GM21717 (cell line): ENCODE results near the gene IMPDH1.

Experiments used
- ATAC-seq: cut with Tn5 transposase; IDR thresholded peaks from one replicate; pipeline ENCODE4 v1.9.1; 2021; ENCODE audit warnings: mild to moderate bottlenecking, moderate library complexity; ENCODE audit not compliant: unreplicated experiment

Gene IMPDH1

GRCh38 chr7:128389618-128390329, 20.0 kb downstream of the IMPDH1 start:
- ATAC-seq = no peak

DNA sequence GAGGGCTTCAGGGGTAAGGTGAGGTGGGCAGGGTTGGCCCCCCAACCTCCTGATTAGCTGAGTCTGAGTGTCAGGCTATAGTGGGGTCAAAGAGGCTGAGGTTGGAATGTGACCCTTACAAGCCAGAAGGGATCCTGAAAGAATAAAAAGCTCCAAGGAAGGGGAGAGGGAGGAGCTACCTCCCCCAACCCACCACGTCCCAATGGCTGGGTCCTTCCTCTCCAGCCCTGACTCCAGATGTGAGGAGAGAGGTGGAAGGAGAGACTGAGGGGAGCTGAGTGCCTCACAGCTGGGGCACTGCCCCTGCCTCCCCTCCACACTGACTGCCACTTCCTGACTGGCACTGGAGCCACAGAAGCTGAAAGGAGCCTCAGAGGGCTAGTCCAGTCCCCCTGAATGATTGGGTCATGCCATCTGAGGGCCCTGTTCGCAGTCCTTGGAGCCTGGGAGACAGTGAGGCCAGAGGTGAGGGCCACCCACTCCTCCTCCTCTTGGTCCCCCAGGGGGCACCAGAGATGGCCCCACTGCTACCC, 20.6 kb downstream of the IMPDH1 start:
- ATAC-seq = no peak

DNA sequence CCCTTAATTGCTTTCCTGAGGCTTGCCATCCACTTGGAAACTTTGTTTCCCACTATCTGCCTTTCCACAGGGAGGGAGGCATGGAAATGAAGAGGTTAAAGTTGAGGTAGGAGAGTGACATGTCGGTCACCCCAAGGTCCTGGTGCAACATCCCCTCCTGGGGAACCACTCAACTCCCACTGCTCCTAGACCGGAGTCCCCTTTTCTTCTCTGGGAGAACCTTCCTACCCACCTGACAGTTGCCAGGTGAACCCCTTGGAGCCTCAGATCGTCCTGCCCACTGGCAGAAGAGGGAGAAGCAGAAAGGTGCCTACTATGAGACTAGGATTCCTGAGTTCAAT, 21.7 kb downstream of the IMPDH1 start:
- ATAC-seq = no peak

DNA sequence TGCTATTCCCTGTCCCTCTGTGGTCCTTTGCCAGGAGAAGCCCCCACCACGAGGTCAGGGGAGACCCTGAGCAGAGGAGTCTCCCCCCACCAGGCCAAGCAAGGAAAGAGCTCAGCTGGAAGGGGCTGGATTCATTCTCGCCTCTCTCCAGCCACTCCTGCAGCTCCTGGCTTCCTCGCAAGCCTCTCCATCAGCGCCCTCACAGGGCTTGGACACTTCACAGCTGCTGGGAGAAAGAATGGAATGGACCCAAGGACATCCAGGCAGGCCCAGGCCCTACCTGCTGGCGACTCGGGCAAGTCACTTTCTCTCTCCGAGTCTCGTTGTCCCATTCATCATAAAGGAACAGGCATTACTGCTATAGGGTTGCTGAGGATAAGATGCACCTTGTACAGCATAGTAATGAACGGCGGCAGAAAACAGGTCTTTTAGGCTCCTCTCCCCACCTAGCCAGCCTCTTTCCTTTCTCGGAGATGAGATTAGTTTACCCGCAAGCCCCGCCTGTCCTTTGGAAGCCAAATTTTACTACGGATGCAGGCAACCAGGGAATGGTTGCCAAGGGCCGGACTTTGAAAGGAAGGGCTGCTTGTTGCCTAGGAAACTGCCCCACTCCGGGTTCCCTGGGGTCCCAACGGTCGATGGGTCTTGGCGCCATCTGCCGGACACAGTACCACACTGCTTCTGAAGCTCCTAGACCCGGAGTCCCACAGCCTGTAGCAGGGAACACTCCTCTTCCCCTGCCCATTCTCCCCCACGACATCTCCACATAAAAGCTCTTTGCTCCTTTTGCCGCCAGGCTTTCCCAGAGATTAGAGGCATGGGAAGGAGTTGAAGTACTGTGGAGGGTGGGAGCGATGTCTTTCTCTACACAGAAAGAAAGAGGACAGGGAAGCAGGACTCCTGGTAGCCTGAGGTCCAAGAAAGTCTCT, 22.3 kb downstream of the IMPDH1 start:
- ATAC-seq = no peak

DNA sequence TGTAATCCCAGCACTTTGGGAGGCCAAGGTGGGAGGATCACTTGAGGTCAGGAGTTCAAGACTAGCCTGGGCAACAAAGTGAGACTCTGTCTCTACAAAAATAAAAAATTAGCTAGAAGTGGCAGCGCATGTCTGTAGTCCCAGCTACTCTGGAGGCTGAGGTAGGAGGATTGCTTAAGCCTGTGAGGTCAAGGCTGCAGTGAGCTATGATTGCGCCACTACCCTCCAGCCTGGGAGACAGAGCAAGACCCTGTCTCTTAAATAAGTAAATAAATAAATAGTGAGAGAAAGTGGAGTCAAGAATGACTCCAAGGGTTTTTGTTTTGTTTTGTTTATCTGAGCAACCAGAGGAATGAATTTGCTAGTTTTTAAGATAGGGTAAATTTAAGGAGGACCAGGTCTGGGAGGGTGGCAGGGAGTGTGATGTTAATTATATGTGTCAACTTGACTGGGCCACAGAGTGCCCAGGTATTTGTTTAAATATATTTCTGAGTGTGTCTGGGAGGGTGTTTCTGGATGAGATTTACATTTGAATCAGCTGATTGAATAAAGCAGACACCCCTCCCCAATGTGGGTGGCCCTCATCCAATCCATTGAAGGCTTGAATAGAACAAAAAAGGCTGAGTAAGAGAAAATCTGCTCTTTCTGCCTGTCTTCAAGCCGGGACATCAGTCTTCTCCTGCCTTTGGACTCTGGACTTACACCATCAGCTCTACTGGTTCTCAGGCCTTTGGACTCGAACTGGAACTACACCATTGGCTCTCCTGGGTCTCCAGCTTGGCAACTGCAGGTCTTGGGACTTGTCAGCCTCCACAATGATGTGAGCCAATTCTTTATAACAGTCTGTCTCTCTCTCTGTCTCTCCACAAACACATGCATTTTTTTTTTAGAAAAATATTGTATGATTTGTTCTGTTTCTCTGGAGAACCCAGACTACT, 23.5 kb downstream of the IMPDH1 start:
- ATAC-seq = no peak

- ATAC-seq = no peak
Measured at GRCh38 chr7:128384726-128385125, 25.1 kb downstream of the IMPDH1 start.

DNA sequence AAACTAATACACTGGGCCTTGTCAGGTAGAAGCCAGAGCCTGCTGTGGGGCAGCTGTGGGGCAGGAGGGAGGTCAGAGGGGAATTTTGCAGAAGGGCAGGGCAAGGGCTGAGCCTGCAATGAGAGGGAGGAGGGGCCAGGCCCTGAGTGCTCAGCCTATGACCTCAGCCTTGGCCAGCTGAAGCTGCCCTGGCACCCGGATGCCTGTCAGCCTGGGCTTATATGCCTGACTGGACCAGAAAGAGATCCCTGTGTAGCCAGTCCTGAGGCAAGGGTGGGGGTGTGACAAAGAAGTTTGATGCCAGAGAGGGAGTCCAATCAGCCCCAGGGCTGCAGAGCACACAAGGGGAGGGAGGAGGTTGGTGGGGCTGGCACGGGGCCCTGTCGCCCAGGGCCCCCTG, 26.0 kb downstream of the IMPDH1 start:
- ATAC-seq = no peak

- ATAC-seq = no peak
Measured at GRCh38 chr7:128381161-128381821, 28.5 kb downstream of the IMPDH1 start.

- no peak for ATAC-seq
Measured at GRCh38 chr7:128380483-128381106, 29.2 kb downstream of the IMPDH1 start.

- no peak for ATAC-seq
Measured at GRCh38 chr7:128379900-128380479, 29.8 kb downstream of the IMPDH1 start.

DNA sequence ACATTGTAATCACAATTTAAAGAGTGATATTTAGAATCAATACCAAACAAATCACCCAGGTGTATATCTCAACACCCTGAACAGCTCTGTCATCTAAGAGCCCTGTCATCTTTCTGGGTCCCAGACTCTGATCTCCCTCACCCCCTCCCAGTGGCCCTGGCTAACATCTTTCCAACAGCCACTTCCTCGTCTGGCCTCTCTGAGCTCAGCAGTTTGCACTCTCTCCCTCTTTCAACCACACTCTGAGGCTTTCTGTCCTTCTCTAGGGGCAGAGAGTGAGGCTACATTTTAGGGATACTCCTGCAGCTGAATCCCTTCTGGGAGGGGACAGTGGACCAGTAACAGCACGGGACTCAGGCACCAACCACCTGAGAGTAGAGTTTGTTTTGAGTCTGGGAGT, 31.1 kb downstream of the IMPDH1 start:
- no peak for ATAC-seq

DNA sequence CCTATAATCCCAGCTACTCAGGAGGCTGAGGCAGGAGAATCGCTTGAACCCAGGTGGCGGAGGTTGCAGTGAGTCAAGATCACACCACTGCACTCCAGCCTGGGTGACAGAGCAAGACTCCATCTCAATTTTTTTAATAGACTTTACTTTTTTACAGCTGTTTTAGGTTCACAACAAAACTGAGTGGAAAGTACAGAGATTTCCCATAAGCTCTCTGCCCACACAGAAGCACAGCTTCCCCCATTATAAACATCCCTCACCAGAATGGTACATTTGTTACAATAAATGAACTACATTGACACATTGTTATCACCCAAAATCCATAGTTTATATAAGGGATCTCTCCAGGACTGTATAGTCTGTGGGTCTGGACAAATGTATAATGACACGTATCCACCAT, 33.7 kb downstream of the IMPDH1 start:
- ATAC-seq = no peak

GRCh38 chr7:128374041-128374440, 35.7 kb downstream of the IMPDH1 start:
- ATAC-seq = no peak

DNA sequence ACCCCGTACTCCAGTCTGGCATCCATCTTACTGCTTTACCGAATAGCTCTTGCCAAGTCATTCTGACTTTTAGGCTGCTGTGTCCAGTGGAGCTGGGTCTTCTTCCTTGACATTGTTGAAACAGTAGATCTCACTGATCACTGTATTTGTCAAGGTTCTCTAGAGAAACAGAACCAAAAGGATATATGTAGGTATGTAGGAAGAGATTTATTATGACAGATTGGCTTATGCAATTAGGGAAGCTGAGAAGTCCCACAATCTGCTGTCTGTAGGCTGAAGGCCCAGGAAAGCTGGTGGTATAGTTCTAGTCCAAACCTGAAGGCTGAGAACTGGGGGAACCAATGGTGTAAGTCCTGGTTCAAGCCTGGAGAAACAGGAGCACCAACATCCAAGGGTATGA, 36.2 kb downstream of the IMPDH1 start:
- ATAC-seq = no peak

DNA sequence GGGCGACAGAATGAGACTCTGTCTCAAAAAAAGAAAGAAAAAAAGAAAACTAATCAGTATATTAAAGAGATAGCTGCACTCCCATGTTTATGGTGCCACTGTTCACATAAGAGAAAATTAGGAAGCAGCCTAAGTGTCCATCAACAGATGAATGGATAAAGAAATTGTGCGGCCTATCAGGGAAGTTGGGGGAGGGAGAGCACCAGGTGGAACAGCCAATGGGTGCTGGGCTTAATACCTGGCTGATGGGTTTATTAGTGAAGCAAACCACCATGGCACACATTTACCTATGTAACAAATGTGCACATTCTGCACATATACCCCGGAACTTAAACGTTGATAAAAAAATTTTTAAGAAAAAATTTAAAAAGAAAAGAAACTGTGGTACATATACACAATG, 39.3 kb downstream of the IMPDH1 start:
- ATAC-seq = no peak

DNA sequence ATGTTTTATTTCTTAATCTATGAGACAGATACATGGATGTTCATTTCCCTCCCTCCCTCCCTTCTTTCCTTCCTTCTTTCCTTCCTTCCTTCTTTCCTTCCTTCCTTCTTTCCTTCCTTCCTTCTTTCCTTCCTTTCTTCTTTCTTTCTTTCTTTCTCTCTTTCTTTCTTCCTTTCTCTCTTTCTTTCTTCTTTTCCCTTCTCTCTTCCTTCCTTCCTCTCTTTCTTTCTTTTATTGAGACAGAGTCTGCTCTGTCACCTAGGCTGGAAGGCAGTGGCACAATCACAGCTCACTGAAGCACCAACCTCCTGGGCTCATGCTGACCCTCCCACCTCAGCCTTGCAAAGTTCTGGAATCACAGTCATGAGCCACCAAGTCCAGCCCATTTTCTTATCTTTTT, 42.8 kb downstream of the IMPDH1 start:
- no peak for ATAC-seq

GRCh38 chr7:128366300-128366699, 43.5 kb downstream of the IMPDH1 start:
- ATAC-seq = no peak

DNA sequence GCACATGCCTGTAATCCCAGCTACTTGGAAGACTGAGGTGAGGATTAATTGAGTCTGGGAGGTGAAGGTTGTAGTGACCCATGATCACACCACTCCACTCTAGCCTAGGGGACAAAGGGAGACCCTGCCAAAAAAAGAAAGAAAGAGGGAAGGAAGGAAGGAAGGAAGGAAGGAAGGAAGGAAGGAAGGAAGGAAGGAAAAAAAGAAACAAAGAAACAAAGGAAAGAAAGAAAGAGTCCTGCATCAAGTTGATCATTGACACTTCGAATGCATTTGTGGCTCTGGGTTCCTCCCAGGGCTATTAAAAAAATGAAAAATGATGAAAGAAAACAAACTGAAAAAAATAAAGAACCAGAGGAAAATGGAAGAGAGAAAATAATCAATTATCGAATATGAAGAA, 44.4 kb downstream of the IMPDH1 start:
- no peak for ATAC-seq

GRCh38 chr7:128364166-128364870, 45.5 kb downstream of the IMPDH1 start:
- no peak for ATAC-seq
